ENCODE results near the gene TPRX2.

The TPRX2 gene

DNA sequence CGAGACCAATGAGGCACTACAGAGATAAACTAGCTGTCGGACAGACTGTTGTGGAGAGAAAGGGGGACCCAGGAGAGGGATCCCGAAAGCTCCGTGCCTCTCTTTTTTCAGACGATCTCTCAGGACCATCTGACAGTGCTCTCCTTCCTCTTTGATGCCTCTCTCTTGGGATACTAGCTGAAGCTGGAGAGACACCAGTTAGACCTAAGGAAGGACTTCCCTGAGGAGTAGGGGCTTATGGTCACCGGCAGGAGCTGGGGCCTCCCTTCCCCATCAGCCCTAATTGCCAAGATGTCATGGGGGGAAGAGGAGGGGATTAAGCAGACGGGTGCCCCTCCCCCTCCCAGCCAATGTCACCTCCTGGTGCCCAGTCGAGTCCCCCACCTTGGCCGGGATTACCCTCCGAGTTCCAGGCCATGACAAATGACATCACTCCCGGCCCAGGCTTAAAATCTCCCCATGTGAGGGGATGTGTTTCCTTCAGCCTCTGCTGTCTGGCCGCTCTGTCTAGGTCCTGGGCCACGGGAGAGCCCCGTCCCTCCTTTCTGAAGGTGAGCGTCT is 37.5 kb upstream of the TPRX2 start, which contains the start of gene CRX:
TSS of gene CRX (plus strand) at position 478 of the 561 bp plus-strand sequence. CDS start 12,507 bp downstream, outside the sequence.
- H3K27ac ChIP-seq = peak within 1 kb of the TSS; percentile 99
- H3K27me3 ChIP-seq (ENCODE audit: insufficient read depth, low read depth, severe bottlenecking) = no peaks in the 10 kb centered on the region
- peaks cover 48% of the 10 kb centered on the region for H3K36me3 ChIP-seq
- TF ChIP-seq, protein P1, sequence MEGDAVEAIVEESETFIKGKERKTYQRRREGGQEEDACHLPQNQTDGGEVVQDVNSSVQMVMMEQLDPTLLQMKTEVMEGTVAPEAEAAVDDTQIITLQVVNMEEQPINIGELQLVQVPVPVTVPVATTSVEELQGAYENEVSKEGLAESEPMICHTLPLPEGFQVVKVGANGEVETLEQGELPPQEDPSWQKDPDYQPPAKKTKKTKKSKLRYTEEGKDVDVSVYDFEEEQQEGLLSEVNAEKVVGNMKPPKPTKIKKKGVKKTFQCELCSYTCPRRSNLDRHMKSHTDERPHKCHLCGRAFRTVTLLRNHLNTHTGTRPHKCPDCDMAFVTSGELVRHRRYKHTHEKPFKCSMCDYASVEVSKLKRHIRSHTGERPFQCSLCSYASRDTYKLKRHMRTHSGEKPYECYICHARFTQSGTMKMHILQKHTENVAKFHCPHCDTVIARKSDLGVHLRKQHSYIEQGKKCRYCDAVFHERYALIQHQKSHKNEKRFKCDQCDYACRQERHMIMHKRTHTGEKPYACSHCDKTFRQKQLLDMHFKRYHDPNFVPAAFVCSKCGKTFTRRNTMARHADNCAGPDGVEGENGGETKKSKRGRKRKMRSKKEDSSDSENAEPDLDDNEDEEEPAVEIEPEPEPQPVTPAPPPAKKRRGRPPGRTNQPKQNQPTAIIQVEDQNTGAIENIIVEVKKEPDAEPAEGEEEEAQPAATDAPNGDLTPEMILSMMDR (IDR thresholded peaks at IDR 0.05; ENCODE audit: low read depth, low read length) = no peak
- DNase-seq = peak; percentile 99
- peaks cover 3% of the 10 kb centered on the region for H3K9me3 ChIP-seq (ENCODE audit: severe bottlenecking)
- H3K4me3 ChIP-seq (ENCODE audit: low read depth, low read length) = peak within 1 kb of the TSS; percentile 95

- Histone ChIP-seq H3K9me3 (ENCODE audit: severe bottlenecking) (no peaks in the 10 kb centered on the region), H3K27ac (peak overlapping the region; percentile 99), H3K27me3 (ENCODE audit: insufficient read depth, low read depth, severe bottlenecking) (no peaks in the 10 kb centered on the region), H3K4me3 (ENCODE audit: low read depth, low read length) (peak overlapping the region; percentile 95), H3K36me3 (peaks cover 74% of the 10 kb centered on the region)
- no peak for DNase-seq
- TF ChIP-seq, protein P1 (IDR thresholded peaks at IDR 0.05; ENCODE audit: low read depth, low read length) = 0 out of 2 replicates have a peak, but pooled peaks have one; percentile 23
These were observed 34.6 kb upstream of the TPRX2 start for GRCh38 chr19:47824396-47824795.

- DNase-seq = peak; percentile 47
- Histone ChIP-seq H3K27me3 (ENCODE audit: insufficient read depth, low read depth, severe bottlenecking) (no peaks in the 10 kb centered on the region), H3K4me3 (ENCODE audit: low read depth, low read length) (peak overlapping the region; percentile 95), H3K9me3 (ENCODE audit: severe bottlenecking) (no peaks in the 10 kb centered on the region), H3K36me3 (peaks cover 95% of the 10 kb centered on the region), H3K27ac (peak overlapping the region; percentile 99)
- TF ChIP-seq, protein P1 (IDR thresholded peaks at IDR 0.05; ENCODE audit: low read depth, low read length) = no peak
These were observed 32.2 kb upstream of the TPRX2 start for GRCh38 chr19:47826800-47827199.

GRCh38 chr19:47832723-47833122 is 26.3 kb upstream of the TPRX2 start:
- no peaks in the 10 kb centered on the region for H3K9me3 ChIP-seq (ENCODE audit: severe bottlenecking)
- TF ChIP-seq, protein P1 (IDR thresholded peaks at IDR 0.05; ENCODE audit: low read depth, low read length) = no peak
- no peaks in the 10 kb centered on the region for H3K27me3 ChIP-seq (ENCODE audit: insufficient read depth, low read depth, severe bottlenecking)
- no peak for DNase-seq
- H3K27ac ChIP-seq = no peak overlapping the region
- H3K36me3 ChIP-seq = peaks cover 93% of the 10 kb centered on the region
- H3K4me3 ChIP-seq (ENCODE audit: low read depth, low read length) = no peak overlapping the region

- Histone ChIP-seq H3K9me3 (ENCODE audit: severe bottlenecking) (no peaks in the 10 kb centered on the region), H3K27ac (no peak overlapping the region), H3K27me3 (ENCODE audit: insufficient read depth, low read depth, severe bottlenecking) (no peaks in the 10 kb centered on the region), H3K36me3 (peaks cover 96% of the 10 kb centered on the region), H3K4me3 (ENCODE audit: low read depth, low read length) (no peak overlapping the region)
- TF ChIP-seq, protein P1 (IDR thresholded peaks at IDR 0.05; ENCODE audit: low read depth, low read length) = no peak
- no peak for DNase-seq
These were observed 23.0 kb upstream of the TPRX2 start for GRCh38 chr19:47836038-47836437.

GRCh38 chr19:47839411-47839810 is 19.6 kb upstream of the TPRX2 start:
- TF ChIP-seq, protein P1 (IDR thresholded peaks at IDR 0.05; ENCODE audit: low read depth, low read length) = no peak

More at GRCh38 chr19:47839411-47839810, 19.6 kb upstream of the TPRX2 start:
- no peaks in the 10 kb centered on the region for H3K27me3 ChIP-seq (ENCODE audit: insufficient read depth, low read depth, severe bottlenecking)
- no peak overlapping the region for H3K4me3 ChIP-seq (ENCODE audit: low read depth, low read length)
- no peak for DNase-seq
- H3K9me3 ChIP-seq (ENCODE audit: severe bottlenecking) = no peaks in the 10 kb centered on the region
- H3K27ac ChIP-seq = peak overlapping the region; percentile 76
- H3K36me3 ChIP-seq = peaks cover 78% of the 10 kb centered on the region

Data from WERI-Rb-1 (cell line).